GM12878 (cell line): ENCODE results near the gene PEAR1. TPM values are rescaled to one million over a fixed set of nuclear protein-coding genes. Genes with fewer than 3 reads are reported as not detected.

Experiments
- ATAC-seq: fragments of 200-7000 bp; cut with Tn5 transposase; 3 replicates; pipeline ENCODE4 v1.9.1; 2020; ENCODE audit warnings: mild to moderate bottlenecking, moderate library complexity
- BruUV-seq: library from RNA; stranded (reverse); fragments of 400-500 nt; replicated peaks from 2 replicates; lab custom pipeline; 2021; lab: Mats Ljungman, UMichigan
- CTCF ChIA-PET: fragments of 300-600 bp; sonication (Branson Sonifier 250); formaldehyde crosslinking; extraction: SDS; loops from one replicate; lab custom pipeline; 2021; ENCODE audit warnings: inconsistent platforms; lab: Yijun Ruan, JAX
- POLR2A ChIA-PET: fragments of 350-600 bp; formaldehyde crosslinking; extraction: SDS; loops from one replicate; lab custom pipeline; 2021; ENCODE audit warnings: inconsistent platforms; lab: Charles Lee
- RAD21 ChIA-PET: fragments of 300-600 bp; sonication (Branson Sonifier 250); formaldehyde crosslinking; loops from one replicate; lab custom pipeline; 2023; ENCODE audit warnings: antibody characterized with exemption; ENCODE audit not compliant: unreplicated experiment; lab: Charles Lee
- SMC1A ChIA-PET: fragments of 300-600 bp; sonication (Branson Sonifier 250); formaldehyde crosslinking; loops from one replicate; lab custom pipeline; 2023; ENCODE audit not compliant: unreplicated experiment, uncharacterized antibody; lab: Charles Lee
- DNase-seq: peaks from one replicate; pipeline ENCODE4 v3.0.0-alpha.2; 2011; ENCODE audit warnings: low read depth, low spot score
- FAIRE-seq: peaks from 3 replicates; lab custom pipeline; 2011; peaks lifted over from hg19 to GRCh38; lab: Jason Lieb, UNC
- H2AFZ ChIP-seq: 2 replicates; pipeline ENCODE4 v1.6.0; 2011; ENCODE audit warnings: low read depth, low read length, control low read depth; ENCODE audit not compliant: control insufficient read depth
- H3K27ac ChIP-seq: 2 replicates; pipeline ENCODE4 v1.5.1; 2011; ENCODE audit warnings: control low read depth; ENCODE audit not compliant: control insufficient read depth, insufficient read depth
- H3K27me3 ChIP-seq, 2 experiments: replicated peaks in 1 of 2; 2 replicates each; pipeline versions ENCODE4 v1.6.0 to v1.6.1; 2011; ENCODE audit warnings: low read length in 1 of 2; ENCODE audit not compliant: control insufficient read depth in 2 of 2, insufficient read depth in 2 of 2
- H3K36me3 ChIP-seq, 2 experiments: 2 replicates each; pipeline ENCODE4 v1.5.1; 2011; ENCODE audit warnings: low read length in 1 of 2; ENCODE audit not compliant: control insufficient read depth in 2 of 2, insufficient read depth in 2 of 2
- H3K4me1 ChIP-seq: 2 replicates; pipeline ENCODE4 v1.6.1; 2011; ENCODE audit warnings: mild to moderate bottlenecking, low read length, moderate library complexity, mixed read lengths; ENCODE audit not compliant: control insufficient read depth, insufficient read depth
- H3K4me2 ChIP-seq: 2 replicates; pipeline ENCODE4 v1.6.0; 2011; ENCODE audit warnings: control low read depth; ENCODE audit not compliant: control insufficient read depth, insufficient read depth
- H3K4me3 ChIP-seq: fragments of 200-600 bp; sonication (generic); 2 replicates; pipeline ENCODE4 v1.5.1; 2016
- H3K79me2 ChIP-seq: 2 replicates; pipeline ENCODE4 v1.6.0; 2011; ENCODE audit warnings: low read length; ENCODE audit not compliant: control insufficient read depth, insufficient read depth
- H3K9ac ChIP-seq: 2 replicates; pipeline ENCODE4 v1.8.0; 2011; ENCODE audit warnings: low read length, control low read depth, mixed read lengths; ENCODE audit not compliant: control insufficient read depth, insufficient read depth
- H3K9me3 ChIP-seq: replicated peaks from 3 replicates; pipeline ENCODE4 v1.5.1; 2011; ENCODE audit warnings: mild to moderate bottlenecking, low read length; ENCODE audit not compliant: control insufficient read depth, insufficient read depth
- H4K20me1 ChIP-seq: 2 replicates; pipeline ENCODE4 v1.6.0; 2011; ENCODE audit not compliant: control insufficient read depth, insufficient read depth
- CHD2 ChIP-seq: IDR thresholded peaks from 2 replicates; pipeline ENCODE4 v1.6.1; 2011; ENCODE audit warnings: low read depth, low read length, improper control_type of control experiment, borderline replicate concordance
- MYC ChIP-seq: IDR thresholded peaks from 2 replicates; pipeline ENCODE4 v1.6.1; 2011; ENCODE audit warnings: mild to moderate bottlenecking, low read length, moderate library complexity, inconsistent platforms; ENCODE audit not compliant: insufficient read depth, insufficient replicate concordance, insufficient read length, severe bottlenecking
- NR2F1 ChIP-seq: fragments of 450-650 bp; conservative IDR thresholded peaks from 2 replicates; pipeline ENCODE4 v1.6.1; 2017; ENCODE audit warnings: mild to moderate bottlenecking
- TCF7 ChIP-seq: IDR thresholded peaks from 2 replicates; pipeline ENCODE4 v1.6.1; 2014; ENCODE audit warnings: antibody characterized with exemption, borderline replicate concordance
- ZBTB33 ChIP-seq: fragments of 450-650 bp; IDR thresholded peaks from 2 replicates; pipeline ENCODE4 v1.6.1; 2017; ENCODE audit warnings: mild to moderate bottlenecking
- ZZZ3 ChIP-seq: IDR thresholded peaks from 2 replicates; pipeline ENCODE4 v1.6.1; 2011; ENCODE audit warnings: low read depth; ENCODE audit not compliant: control insufficient read depth, insufficient read length
- WGBS: methylation state at CpG from one replicate; pipeline ENCODE4 v1.1.6; 2016; ENCODE audit warnings: low lambda C conversion rate; ENCODE audit not compliant: insufficient replicate concordance, insufficient coverage; ENCODE audit errors: missing lambda C conversion rate; 5-methylcytosine and 5-hydroxymethylcytosine counted together
- in situ Hi-C: fragments of 300-500 bp; cut with MboI; formaldehyde crosslinking; loops from 9 replicates; pipeline ENCODE4 v1.14.3; 2018; ENCODE audit warnings: mixed read lengths
- intact Hi-C: fragments of 100-400 bp; cut with micrococcal nuclease; formaldehyde crosslinking; loops from one replicate; pipeline ENCODE4 v1.14.2; 2022; ENCODE audit not compliant: unreplicated experiment
- polyA plus RNA-seq, 11 experiments: library from polyadenylated mRNA; depleted of rRNA in 4 of 11; unstranded in 6 of 11; stranded (reverse) in 5 of 11; fragments of >200 nt; fragmentation: Nextera tagmentation in 4 of 11; fragmentation: Illumina TruSeq in 1 of 11; extraction: Ambion mirVana in 4 of 11; extraction: Trizol in 1 of 11; gene quantifications; 1 replicate in 1 of 11; 2 replicates in 10 of 11; pipeline versions ENCODE4 v1.2.1 to v1.2.3, GENCODE V29; 2011 to 2016; ENCODE audit warnings: inconsistent platforms in 2 of 11, missing spikeins in 2 of 11, low read depth in 1 of 11
- total RNA-seq, 4 experiments: library from RNA; depleted of rRNA in 3 of 4; stranded (reverse); fragments of >200 nt in 3 of 4; fragmentation: Illumina TruSeq in 1 of 4; extraction: Trizol in 1 of 4; gene quantifications; 2 replicates each; pipeline versions ENCODE4 v1.2.1 to v1.2.3, GENCODE V29; 2013 to 2021

Gene PEAR1
- total and polyA plus RNA-seq, 10 of the 15 experiments (the other 5 are each of a cell fraction or from before 2014, with no cell fraction given), result not detected

GRCh38 chr1:156852418-156852874 is 41.1 kb upstream of the PEAR1 start:
- 22% methylated on average over 9 of the region's 9 CpGs for WGBS
- ChIA-PET SMC1A (interaction anchor here (1.4 kb wide), 1 partner anchor 9 kb away, joined by 5 read pairs; the partner anchor contains the start of gene NTRK1), POLR2A (no interaction called here), CTCF (interaction anchor here (1.5 to 2.4 kb wide), 2 partner anchors 14 to 54 kb away, joined by 5 to 11 read pairs; no protein-coding TSS in a partner anchor), RAD21 (interaction anchor here (0.6 kb wide), 1 partner anchor 252 kb away, joined by 4 read pairs; no protein-coding TSS in a partner anchor)
- Histone ChIP-seq H3K4me3 (no peak overlapping the region), H3K27me3 (peaks cover 0 to 6% of the 10 kb centered on the region in 2 experiments; a peak in 2 of 4 replicates), H2AFZ (no peak overlapping the region), H3K4me2 (no peak overlapping the region), H3K79me2 (no peaks in the 10 kb centered on the region), H3K9me3 (no peaks in the 10 kb centered on the region), H3K9ac (no peak overlapping the region), H4K20me1 (no peaks in the 10 kb centered on the region), H3K27ac (no peak overlapping the region), H3K36me3 (no peaks in the 10 kb centered on the region), H3K4me1 (no peaks in the 10 kb centered on the region)
- in situ Hi-C loops, result no loop called here
- FAIRE-seq (no peak), ATAC-seq (no peak), DNase-seq (no peak)
- intact Hi-C loops, result no loop called here
- TF ChIP-seq ZBTB33, result no peak
- TF ChIP-seq NR2F1, result no peak
- no peak for TF ChIP-seq CHD2
- TF ChIP-seq ZZZ3, result no peak
- no peak for TF ChIP-seq TCF7
- TF ChIP-seq MYC, result no peak
- BruUV-seq, result no TSS peak
